ENCODE results near the gene LRRC37A3.
"Not testable (repeated sequence)": the region's sequence is repeated elsewhere in the genome, so short reads cannot be mapped to it uniquely, and the experiment has no call there.

Gene LRRC37A3

GRCh38 chr17:64926430-64926829 is 7.2 kb upstream of the LRRC37A3 start:
- DNase-seq (ENCODE audit: low spot score) = not testable (repeated sequence)

GRCh38 chr17:64925244-64925643 is 6.0 kb upstream of the LRRC37A3 start:
- DNase-seq (ENCODE audit: low spot score) = not testable (repeated sequence)

DNA sequence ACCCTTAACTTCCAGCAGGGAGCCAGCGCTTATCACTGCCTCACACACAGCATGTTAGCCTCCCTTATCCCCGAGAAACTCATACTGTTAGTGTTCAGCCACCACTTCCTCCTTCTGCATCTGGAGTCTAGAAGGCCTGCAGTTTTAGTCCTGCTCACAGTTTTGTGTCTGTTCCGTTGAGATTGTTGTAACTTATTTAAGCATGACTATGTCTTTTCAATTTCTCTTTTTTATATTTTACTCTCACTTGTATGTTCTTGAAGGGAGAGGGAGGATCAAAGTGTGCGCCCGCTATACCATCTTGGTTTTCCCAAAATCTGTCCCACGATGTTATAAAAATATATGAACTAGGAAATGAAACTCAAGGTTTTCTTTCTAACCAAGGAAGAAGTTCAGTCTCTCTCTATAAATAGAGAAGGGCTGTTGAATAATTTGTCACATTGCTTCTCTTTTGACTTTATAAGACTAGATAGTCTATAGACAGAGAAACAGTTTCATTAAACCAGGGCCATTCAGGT is 3.8 kb upstream of the LRRC37A3 start:
- not testable (repeated sequence) for DNase-seq (ENCODE audit: low spot score)

- DNase-seq (ENCODE audit: low spot score) = no peak
Measured at GRCh38 chr17:64920419-64921172, 1.3 kb upstream of the LRRC37A3 start.

GRCh38 chr17:64920026-64920418 is 744 bp upstream of the LRRC37A3 start:
- no peak for DNase-seq (ENCODE audit: low spot score)

DNA sequence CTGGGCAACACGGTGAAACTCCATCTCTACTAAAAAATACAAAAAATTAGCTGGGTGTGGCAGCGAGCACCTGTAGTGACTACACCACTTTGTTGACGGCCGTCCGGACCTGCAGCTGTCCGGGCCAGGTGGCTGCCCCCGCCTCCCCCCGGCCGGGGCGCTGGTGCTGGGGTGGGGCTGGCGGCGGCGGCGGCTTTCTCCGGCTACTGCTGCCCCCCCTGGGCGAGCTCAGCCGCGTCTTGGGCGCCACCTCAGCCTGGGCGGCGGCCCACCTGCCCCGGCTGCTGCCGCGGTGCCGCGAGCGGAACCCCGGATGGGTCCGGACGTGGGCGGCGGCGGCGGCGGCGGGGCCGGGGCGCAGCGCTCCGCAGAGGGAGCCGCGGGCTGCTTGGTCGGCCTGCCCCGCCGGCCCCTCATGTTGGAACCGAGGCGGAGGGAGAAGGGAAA is 413 bp downstream of the LRRC37A3 start:
- peak; percentile 71 for DNase-seq (ENCODE audit: low spot score)

DNA sequence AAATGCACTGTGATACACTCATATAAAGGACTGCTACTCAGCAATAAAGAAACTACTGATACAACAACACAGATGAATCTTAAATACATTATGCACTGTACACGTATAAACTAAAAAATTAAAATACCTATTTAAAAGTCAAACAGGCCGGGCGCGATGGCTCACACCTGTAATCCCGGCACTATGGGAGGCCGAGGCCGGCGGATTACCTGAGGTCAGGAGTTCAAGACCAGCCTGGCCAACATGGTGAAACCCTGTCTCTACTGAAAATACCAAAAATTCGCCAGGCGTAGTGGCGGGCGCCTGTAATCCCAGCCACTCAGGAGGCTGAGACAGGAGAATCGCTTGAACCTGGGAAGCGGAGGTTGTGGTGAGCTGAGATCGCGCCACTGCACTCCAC is 1.7 kb downstream of the LRRC37A3 start:
- not testable (repeated sequence) for DNase-seq (ENCODE audit: low spot score)

DNA sequence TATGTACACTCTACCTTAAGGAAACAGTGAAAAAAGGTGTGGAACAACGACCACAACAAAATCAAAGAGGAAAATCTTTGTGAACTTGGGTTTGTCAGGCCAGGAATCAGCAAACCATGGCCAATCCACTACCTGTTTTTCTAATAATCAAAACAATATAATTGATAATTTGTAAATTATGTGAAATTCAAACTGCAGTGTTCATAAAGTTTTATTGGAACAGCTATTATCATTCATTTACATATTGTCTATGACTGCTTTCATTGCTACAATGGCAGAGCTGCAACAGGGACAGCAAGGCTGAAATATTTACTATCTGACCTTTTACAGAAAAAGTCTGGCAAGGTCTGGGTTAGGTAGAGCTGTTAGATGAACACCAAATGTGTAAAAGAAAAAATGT is 4.0 kb downstream of the LRRC37A3 start:
- not testable (repeated sequence) for DNase-seq (ENCODE audit: low spot score)

- DNase-seq (ENCODE audit: low spot score) = not testable (repeated sequence)
Measured at GRCh38 chr17:64910191-64910514, 9.1 kb downstream of the LRRC37A3 start.

- DNase-seq (ENCODE audit: low spot score) = not testable (repeated sequence)
Measured at GRCh38 chr17:64909511-64910190, 9.6 kb downstream of the LRRC37A3 start.

DNA sequence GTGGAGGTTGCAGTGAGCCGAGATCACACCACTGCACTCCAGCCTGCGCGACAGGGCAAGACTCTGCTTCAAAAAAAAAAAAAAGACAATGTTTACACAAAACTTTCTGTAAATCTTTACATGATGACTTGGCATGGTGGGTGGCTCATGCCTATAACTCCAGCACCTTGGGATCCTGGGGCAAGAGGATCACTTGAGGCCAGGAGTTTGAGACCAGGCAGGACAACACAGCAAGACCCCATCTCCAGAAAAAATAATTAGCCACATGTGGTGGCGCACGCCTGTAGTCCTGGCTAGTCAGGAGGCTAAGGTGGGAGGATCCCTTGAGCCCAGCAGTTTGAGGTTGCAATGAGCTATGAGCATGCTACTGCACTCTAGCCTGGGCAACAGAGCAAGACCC is 15.2 kb downstream of the LRRC37A3 start:
- not testable (repeated sequence) for DNase-seq (ENCODE audit: low spot score)

DNA sequence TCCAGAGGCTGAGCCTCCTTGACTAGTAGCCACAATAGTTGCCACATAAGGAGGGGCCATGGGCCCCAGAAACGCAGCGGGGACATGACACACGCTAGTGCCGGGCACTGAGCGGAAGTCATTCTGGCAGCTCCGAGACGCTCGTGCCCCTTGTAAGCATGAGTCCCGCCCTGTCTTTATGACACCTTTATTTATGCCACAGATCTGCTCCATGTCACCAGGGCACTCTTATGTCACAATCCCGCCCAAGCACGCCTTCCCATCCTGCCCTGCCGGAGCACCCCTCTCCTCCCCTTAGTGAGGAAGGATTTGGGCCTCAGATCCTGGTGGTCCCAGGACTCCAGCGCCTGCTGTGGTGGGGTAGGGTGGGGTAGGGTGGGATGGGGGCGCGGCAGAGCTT is 22.1 kb downstream of the LRRC37A3 start:
- DNase-seq (ENCODE audit: low spot score) = not testable (repeated sequence)

- DNase-seq (ENCODE audit: low spot score) = not testable (repeated sequence)
Measured at GRCh38 chr17:64874210-64874609, 45.1 kb downstream of the LRRC37A3 start.

- DNase-seq (ENCODE audit: low spot score) = peak; percentile 18
Measured at GRCh38 chr17:64847504-64848466, 71.5 kb downstream of the LRRC37A3 start.

DNA sequence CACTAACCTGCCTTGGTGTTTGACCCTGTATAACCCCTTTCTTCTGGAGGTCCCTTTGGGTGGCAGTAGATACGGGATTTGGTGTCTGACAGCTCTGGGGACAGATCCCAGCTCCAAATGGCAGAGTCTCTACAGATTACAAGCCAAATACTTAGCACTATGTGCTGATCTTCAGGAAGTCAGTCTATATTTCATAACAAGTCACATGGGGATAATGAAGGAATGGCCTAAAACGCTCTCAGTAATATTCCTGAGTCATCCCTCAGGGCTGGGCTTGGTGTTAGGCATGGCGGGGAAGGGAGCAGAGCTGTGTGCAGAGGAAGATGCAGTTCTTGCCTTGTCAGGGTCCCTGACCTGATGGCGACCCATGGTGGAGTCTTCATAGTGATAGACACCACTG is 72.4 kb downstream of the LRRC37A3 start:
- DNase-seq (ENCODE audit: low spot score) = not testable (repeated sequence)

- DNase-seq (ENCODE audit: low spot score) = not testable (repeated sequence)
Measured at GRCh38 chr17:64843918-64844317, 75.4 kb downstream of the LRRC37A3 start.

DNA sequence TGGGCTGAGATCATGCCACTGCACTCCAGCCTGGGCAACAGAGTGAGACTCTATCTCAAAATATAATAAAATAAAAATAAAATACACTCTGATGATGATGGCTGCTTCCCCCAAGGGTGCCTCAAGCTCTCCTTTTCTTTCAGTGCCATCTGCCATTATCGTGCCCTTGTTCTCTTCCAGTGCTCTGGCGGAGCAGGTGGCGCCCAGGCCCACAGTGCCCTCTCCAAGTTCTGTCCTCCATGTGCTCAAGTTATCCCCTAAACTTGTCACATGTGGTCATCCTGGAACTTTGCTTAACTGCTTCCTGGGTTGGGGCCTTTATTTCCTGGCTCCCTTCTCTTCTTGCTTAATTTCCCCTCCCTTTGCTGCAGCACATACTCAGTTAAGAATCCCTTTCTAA is 76.4 kb downstream of the LRRC37A3 start:
- not testable (repeated sequence) for DNase-seq (ENCODE audit: low spot score)

- not testable (repeated sequence) for DNase-seq (ENCODE audit: low spot score)
Measured at GRCh38 chr17:64840960-64841359, 78.3 kb downstream of the LRRC37A3 start.

DNA sequence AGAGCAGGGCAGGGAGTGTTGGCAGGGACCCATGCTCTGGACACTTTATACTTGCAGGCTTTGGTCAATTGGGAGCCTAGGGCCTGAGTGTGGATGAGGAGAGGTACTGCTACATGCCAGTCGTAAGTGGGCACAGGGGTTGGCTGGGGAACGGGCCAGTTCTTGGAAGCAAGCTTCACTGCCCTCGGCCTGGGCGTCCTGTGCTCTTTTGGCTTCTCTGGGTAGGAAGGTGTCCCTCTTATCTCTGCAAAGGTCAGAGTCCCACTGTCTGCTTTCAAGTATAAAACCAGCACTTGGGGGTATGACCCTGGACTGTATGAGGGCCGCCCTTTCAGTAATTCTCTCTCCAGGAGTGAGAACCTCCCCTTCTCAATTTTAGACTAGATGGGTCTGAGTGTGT is 80.8 kb downstream of the LRRC37A3 start:
- DNase-seq (ENCODE audit: low spot score) = not testable (repeated sequence)

- DNase-seq (ENCODE audit: low spot score) = peak; percentile 61
Measured at GRCh38 chr17:64837018-64837761, 82.1 kb downstream of the LRRC37A3 start.

- DNase-seq (ENCODE audit: low spot score) = not testable (repeated sequence)
Measured at GRCh38 chr17:64836623-64837017, 82.7 kb downstream of the LRRC37A3 start.

Data from SW480 (cell line).